ENCODE results near the gene LSMEM2.

- TF ChIP-seq CTCF (IDR thresholded peaks at IDR 0.05) (peak; percentile 98), USF1 (CRISPR knock-in tag; IDR thresholded peaks at IDR 0.05) (no peak), CBFB (CRISPR knock-in tag; IDR thresholded peaks at IDR 0.05; ENCODE audit: low read depth) (no peak; the same call in 1 of the 2 replicates), ZBTB21 (CRISPR knock-in tag; IDR thresholded peaks at IDR 0.05; ENCODE audit: borderline replicate concordance) (peak; percentile 41; the same call in 1 of the 2 replicates), CREB1 (CRISPR knock-in tag; IDR thresholded peaks at IDR 0.05) (no peak), STAT6 (CRISPR knock-in tag; conservative IDR thresholded peaks at IDR 0.05; ENCODE audit: low read depth) (0 out of 2 replicates have a peak, but pooled peaks have one; percentile 58), ZNF232 (CRISPR knock-in tag; IDR thresholded peaks at IDR 0.05) (no peak), USF2 (CRISPR knock-in tag; IDR thresholded peaks at IDR 0.05) (no peak), ZNF317 (CRISPR knock-in tag; IDR thresholded peaks at IDR 0.05; ENCODE audit: borderline replicate concordance, low read depth) (no peak), SP1 (CRISPR knock-in tag; conservative IDR thresholded peaks at IDR 0.05) (peak; percentile 84; the same call in 1 of the 2 replicates)
These were observed 18.6 kb upstream of the LSMEM2 start for GRCh38 chr3:50260027-50260941.

Measured in WTC11 (cell line).